Activated naive CD4-positive, alpha-beta T cell treated with anti-CD3 and anti-CD28 coated beads, Interleukin-2, amount 50 U/mL, for 24 hours (primary cell): ENCODE data around the gene GJD2.

Experiments used
- H3K27ac Mint-ChIP-seq: one replicate; pipeline ENCODE4 v1.8.0; 2021; ENCODE audit warnings: mild to moderate bottlenecking, mixed read lengths
- H3K27me3 Mint-ChIP-seq: one replicate; pipeline ENCODE4 v1.8.0; 2021; ENCODE audit warnings: mixed read lengths
- H3K36me3 Mint-ChIP-seq: one replicate; pipeline ENCODE4 v1.8.0; 2021; ENCODE audit warnings: mixed read lengths
- H3K4me1 Mint-ChIP-seq: one replicate; pipeline ENCODE4 v1.8.0; 2021; ENCODE audit warnings: mixed read lengths
- H3K4me3 Mint-ChIP-seq: one replicate; pipeline ENCODE4 v1.8.0; 2021; ENCODE audit warnings: mild to moderate bottlenecking, mixed read lengths
- H3K9me3 Mint-ChIP-seq: one replicate; pipeline ENCODE4 v1.8.0; 2021; ENCODE audit warnings: mixed read lengths

Gene GJD2

DNA sequence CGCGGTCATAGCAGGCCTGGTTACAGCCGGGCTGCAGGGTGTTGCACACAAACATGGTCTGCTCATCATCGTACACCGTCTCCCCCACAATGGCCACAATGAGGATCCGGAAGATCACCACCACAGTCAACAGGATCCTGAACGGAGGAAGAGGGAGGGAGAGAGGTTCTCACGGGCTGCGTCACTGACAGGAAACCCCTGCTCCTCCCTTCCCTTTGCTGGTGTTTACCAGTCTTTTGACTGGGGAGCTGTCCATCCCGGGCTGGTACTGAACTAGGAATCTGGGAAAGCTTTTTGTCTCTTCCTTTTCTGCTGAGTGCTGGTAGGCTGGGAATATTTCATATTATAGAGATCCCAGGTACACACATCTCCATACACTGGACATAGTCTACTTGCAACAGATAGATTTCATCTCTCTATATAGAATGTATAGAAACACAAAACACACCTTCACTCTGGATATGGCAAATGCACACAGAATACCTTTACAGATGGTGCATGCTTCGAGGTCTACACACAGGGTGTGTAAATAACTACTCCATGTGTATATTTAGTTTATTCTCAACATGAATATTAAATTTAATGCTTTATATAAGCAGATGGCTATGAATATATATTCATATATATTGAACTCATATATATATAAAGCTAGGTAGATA lies 1.4 kb downstream of the GJD2 start:
- Mint-ChIP-seq H3K36me3 (no peaks in the 10 kb centered on the region), H3K4me3 (no peak overlapping the region), H3K27ac (no peak overlapping the region)

DNA sequence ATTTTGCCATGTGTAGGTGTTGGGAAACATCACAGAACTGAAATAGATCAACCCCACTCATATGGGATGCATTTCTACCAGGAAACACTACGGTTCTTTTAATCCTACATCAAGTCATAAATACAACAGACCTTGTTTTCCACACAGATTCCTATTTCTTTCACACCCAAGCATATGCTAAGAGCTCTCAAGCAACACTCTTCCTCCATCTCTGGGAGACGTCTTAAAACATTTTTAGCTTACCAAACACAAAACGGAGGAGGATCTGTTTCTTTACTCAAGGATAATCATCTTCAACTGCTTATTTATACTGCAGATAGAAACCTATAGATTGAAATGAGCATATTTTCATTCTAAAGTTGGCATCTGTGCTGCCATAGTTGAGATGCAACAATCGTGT lies 5.1 kb downstream of the GJD2 start:
- H3K4me1 Mint-ChIP-seq: peaks cover 4% of the 10 kb centered on the region

More for the DNA sequence above, 1.4 kb downstream of the GJD2 start:
- Mint-ChIP-seq H3K27me3 (peaks cover 46% of the 10 kb centered on the region), H3K9me3 (no peaks in the 10 kb centered on the region), H3K4me1 (peaks cover 4% of the 10 kb centered on the region)

GRCh38 chr15:34739346-34739745 lies 15.5 kb downstream of the GJD2 start:
- no peaks in the 10 kb centered on the region for H3K4me1 Mint-ChIP-seq
- H3K9me3 Mint-ChIP-seq: no peaks in the 10 kb centered on the region
- no peak overlapping the region for H3K4me3 Mint-ChIP-seq
- H3K27me3 Mint-ChIP-seq: peaks cover 17% of the 10 kb centered on the region
- no peaks in the 10 kb centered on the region for H3K36me3 Mint-ChIP-seq
- no peak overlapping the region for H3K27ac Mint-ChIP-seq

More for the DNA sequence above, 5.1 kb downstream of the GJD2 start:
- Mint-ChIP-seq H3K4me3 (no peak overlapping the region), H3K27ac (no peak overlapping the region), H3K27me3 (peaks cover 32% of the 10 kb centered on the region), H3K9me3 (no peaks in the 10 kb centered on the region), H3K36me3 (no peaks in the 10 kb centered on the region)

DNA sequence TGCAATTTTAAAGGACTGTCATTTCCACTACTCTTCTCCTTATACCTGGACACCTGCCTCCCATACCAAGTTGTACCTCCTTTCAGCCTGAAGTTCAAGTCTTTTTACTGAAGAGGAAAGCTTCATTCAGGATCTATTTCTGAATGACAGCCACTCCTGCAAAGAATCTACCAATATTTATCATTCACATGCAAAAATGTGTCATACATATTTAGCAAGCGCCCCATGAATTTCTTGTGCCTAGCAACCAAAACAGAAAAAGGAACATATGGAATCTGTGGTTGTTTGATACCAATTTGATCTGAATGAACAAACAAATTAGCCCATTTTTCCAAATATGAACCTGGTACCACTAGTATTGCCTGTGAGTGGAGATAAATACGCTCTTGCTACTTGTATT lies 16.8 kb downstream of the GJD2 start:
- Mint-ChIP-seq H3K4me3 (no peak overlapping the region), H3K9me3 (no peaks in the 10 kb centered on the region), H3K36me3 (no peaks in the 10 kb centered on the region), H3K4me1 (no peaks in the 10 kb centered on the region), H3K27ac (no peak overlapping the region), H3K27me3 (peaks cover 13% of the 10 kb centered on the region)

DNA sequence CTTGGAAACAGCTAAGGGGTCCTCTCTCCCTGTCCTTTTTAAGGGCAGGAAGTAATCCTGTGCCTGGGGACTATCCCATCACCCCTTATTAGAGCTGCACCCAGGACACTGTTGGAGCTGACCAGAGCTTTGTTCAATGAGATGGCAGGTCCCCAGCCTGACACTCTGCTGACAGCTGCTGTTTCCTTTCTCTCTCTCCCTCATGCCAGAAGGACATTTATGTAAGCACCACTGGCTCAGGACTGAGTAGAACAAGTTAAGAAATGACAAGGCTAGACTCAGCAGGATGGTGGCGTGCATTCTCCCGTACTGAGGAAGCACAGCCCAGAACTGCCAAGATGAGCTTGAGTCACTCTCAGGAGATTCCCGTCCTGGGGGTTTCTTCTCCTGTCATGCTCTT lies 17.3 kb downstream of the GJD2 start:
- H3K36me3 Mint-ChIP-seq: no peaks in the 10 kb centered on the region
- H3K27ac Mint-ChIP-seq: no peak overlapping the region
- H3K9me3 Mint-ChIP-seq: no peaks in the 10 kb centered on the region
- H3K4me1 Mint-ChIP-seq: no peaks in the 10 kb centered on the region
- peaks cover 13% of the 10 kb centered on the region for H3K27me3 Mint-ChIP-seq
- no peak overlapping the region for H3K4me3 Mint-ChIP-seq

DNA sequence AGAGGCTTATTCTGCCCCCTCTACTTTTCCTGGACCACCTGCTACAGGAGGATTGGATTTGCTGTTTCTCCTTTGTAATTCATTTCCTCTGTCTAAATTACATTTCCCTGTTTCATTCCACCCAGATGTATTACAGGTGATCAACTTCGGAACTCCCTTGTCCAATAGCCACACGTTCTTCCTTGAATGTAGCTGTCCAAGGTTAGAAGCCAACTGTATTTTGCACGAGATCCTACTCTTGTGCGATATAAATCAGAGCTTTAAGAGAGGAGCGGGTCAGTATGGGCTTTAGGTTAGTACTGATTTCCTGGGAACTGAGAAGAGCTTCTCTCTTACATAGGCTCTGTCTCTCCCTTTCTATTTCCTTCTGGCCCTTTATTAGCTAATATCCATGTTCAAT lies 20.5 kb downstream of the GJD2 start:
- no peaks in the 10 kb centered on the region for H3K9me3 Mint-ChIP-seq
- no peaks in the 10 kb centered on the region for H3K36me3 Mint-ChIP-seq
- H3K27ac Mint-ChIP-seq: no peak overlapping the region
- peaks cover 14% of the 10 kb centered on the region for H3K27me3 Mint-ChIP-seq
- no peak overlapping the region for H3K4me3 Mint-ChIP-seq
- no peaks in the 10 kb centered on the region for H3K4me1 Mint-ChIP-seq

GRCh38 chr15:34733621-34734020 lies 21.2 kb downstream of the GJD2 start:
- H3K27ac Mint-ChIP-seq: no peak overlapping the region

DNA sequence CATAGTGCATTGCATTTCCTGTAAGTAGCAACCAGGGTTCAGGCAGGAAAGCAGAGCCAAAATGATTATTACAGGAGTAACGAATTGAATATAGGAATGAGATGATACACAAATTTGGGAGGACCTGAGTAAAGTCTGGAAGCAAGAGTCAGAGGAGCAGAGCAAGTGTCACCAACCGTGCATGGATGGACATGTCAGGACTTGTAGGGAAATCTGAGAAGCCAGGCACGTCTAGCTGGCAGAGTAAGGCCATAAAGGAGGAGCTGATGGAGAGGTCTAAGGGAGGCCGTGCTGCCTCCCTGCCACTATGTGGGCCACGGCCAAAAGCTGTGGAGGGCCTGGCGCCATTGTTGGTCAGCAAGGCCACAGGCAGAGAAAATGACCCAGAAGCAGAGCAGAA lies 22.4 kb downstream of the GJD2 start:
- Mint-ChIP-seq H3K27me3 (peaks cover 16% of the 10 kb centered on the region), H3K36me3 (no peaks in the 10 kb centered on the region), H3K4me3 (no peak overlapping the region), H3K9me3 (no peaks in the 10 kb centered on the region), H3K4me1 (no peaks in the 10 kb centered on the region), H3K27ac (no peak overlapping the region)

More at GRCh38 chr15:34733621-34734020, 21.2 kb downstream of the GJD2 start:
- Mint-ChIP-seq H3K4me1 (no peaks in the 10 kb centered on the region), H3K27me3 (peaks cover 14% of the 10 kb centered on the region), H3K9me3 (no peaks in the 10 kb centered on the region), H3K4me3 (no peak overlapping the region), H3K36me3 (no peaks in the 10 kb centered on the region)

DNA sequence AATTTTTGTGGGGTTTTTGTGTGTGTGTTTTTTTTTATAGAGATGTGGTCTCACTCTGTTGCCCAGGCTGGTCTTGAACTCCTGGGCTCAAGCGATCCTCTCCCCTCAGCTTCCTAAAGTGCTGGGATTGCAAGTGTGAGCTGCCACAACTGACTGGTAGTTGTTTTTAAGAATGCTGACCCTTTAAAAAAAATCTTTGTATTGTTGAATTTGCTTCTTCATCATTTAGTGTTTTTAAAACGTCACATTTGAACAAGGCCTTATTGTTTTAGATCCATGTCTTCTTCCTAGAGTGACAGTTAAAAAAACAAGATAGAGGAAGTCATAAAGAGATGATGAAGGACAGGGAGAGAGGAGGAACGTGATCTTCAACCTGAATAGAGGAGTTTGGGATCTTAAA lies 24.1 kb downstream of the GJD2 start:
- Mint-ChIP-seq H3K36me3 (no peaks in the 10 kb centered on the region), H3K4me1 (no peaks in the 10 kb centered on the region), H3K27ac (no peak overlapping the region), H3K27me3 (peaks cover 25% of the 10 kb centered on the region), H3K4me3 (no peak overlapping the region), H3K9me3 (no peaks in the 10 kb centered on the region)

DNA sequence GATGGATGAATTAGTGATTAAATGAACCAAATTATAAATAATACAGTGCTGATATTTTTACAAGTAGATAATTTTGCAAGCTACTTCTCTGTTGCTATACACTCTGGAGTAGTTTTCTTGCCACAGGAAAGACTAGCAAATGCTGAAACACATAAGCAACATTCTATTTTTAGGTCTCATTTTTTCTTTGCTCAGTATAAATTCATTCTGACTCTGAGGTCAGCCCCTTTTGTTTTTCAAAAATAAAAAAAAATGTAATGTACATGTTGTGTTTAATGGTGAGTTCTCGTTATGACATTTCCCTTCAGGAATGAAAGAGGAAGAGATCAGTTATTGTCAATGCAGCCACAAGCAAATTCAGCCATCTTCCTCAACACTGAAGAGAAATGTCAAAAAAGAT lies 24.9 kb downstream of the GJD2 start:
- H3K27me3 Mint-ChIP-seq: peaks cover 27% of the 10 kb centered on the region
- no peaks in the 10 kb centered on the region for H3K4me1 Mint-ChIP-seq
- H3K27ac Mint-ChIP-seq: no peak overlapping the region
- H3K4me3 Mint-ChIP-seq: no peak overlapping the region
- no peaks in the 10 kb centered on the region for H3K36me3 Mint-ChIP-seq
- H3K9me3 Mint-ChIP-seq: no peaks in the 10 kb centered on the region

GRCh38 chr15:34729056-34729455 lies 25.7 kb downstream of the GJD2 start:
- Mint-ChIP-seq H3K27ac (no peak overlapping the region), H3K4me3 (no peak overlapping the region), H3K27me3 (peaks cover 30% of the 10 kb centered on the region)

DNA sequence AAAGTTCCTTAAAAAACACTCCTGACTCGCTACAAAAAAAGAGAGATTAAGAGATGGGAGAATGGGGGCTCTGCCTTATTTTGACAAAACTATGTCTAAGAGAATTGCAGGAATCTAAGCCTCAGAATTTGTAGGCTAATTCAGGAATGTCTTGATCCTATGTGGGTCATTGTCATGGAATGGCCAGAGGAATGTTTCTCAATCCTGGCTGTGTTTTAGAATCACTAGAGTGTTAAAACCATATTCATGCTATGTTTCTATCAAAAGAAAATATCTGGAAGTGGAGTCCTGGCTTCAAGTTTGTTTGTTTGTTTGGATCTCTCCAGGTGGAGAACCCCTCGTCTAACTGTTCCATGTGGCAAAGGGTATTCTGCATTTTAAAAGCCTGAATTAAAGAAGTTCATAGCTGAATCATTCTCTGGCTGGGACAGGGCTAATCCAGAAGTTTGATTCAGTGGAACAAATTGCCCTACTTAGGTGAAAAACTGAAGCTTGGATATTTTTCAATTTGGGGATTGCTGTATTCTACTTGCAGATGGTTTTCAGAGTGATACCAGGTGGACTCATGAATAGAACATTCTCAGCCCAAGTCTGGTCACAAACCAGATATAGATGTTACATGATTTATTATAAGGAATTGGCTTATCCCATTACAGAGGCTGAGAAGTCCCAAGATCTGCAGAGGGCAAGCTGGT lies 28.2 kb downstream of the GJD2 start:
- H3K9me3 Mint-ChIP-seq: no peaks in the 10 kb centered on the region
- H3K4me1 Mint-ChIP-seq: no peaks in the 10 kb centered on the region
- no peak overlapping the region for H3K4me3 Mint-ChIP-seq
- peaks cover 42% of the 10 kb centered on the region for H3K27me3 Mint-ChIP-seq
- no peaks in the 10 kb centered on the region for H3K36me3 Mint-ChIP-seq
- no peak overlapping the region for H3K27ac Mint-ChIP-seq

More at GRCh38 chr15:34729056-34729455, 25.7 kb downstream of the GJD2 start:
- Mint-ChIP-seq H3K4me1 (no peaks in the 10 kb centered on the region), H3K36me3 (no peaks in the 10 kb centered on the region), H3K9me3 (no peaks in the 10 kb centered on the region)

GRCh38 chr15:34725556-34725955 lies 29.2 kb downstream of the GJD2 start:
- no peaks in the 10 kb centered on the region for H3K4me1 Mint-ChIP-seq
- peaks cover 42% of the 10 kb centered on the region for H3K27me3 Mint-ChIP-seq
- H3K4me3 Mint-ChIP-seq: no peak overlapping the region
- H3K27ac Mint-ChIP-seq: no peak overlapping the region
- H3K9me3 Mint-ChIP-seq: no peaks in the 10 kb centered on the region
- H3K36me3 Mint-ChIP-seq: no peaks in the 10 kb centered on the region

DNA sequence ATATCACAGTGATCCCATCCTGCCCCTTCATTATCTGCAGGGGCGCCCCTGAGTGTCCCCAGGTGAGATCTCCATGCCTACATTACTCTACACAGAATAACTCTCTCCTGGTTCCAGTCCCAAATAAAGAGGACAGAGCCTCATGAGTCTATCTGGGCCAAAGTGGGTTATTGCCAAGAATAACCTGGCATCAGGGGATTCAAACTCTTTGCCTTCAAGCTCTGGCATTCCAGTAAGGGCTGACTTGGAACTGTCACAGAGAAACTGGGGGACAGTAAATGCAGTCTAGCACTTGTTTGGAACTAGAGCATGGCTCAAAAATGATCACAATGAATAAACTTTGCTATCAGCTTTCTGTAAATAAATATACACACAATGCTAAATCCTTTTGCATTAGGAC lies 30.3 kb downstream of the GJD2 start:
- H3K9me3 Mint-ChIP-seq: no peaks in the 10 kb centered on the region
- no peaks in the 10 kb centered on the region for H3K4me1 Mint-ChIP-seq
- H3K4me3 Mint-ChIP-seq: no peak overlapping the region
- no peak overlapping the region for H3K27ac Mint-ChIP-seq
- H3K36me3 Mint-ChIP-seq: no peaks in the 10 kb centered on the region
- peaks cover 42% of the 10 kb centered on the region for H3K27me3 Mint-ChIP-seq

DNA sequence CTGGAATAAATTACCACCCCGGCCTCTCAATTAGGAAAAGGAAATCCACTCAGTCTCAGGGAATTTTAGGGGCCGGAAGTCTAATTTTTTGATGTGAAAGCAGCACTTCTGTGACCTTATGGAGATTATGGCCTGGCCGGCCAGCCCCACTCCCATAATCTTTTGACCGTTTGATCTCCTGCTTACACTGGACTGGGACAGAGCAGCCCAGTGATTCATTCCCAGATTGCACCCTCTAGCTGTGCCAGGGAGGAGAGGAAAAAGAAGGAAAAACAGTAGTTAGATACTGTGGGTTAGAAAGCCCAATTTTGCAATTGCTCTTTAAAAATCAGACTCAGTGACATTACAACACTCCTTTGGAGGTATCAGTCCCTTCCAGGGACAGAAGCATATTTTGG lies 32.4 kb downstream of the GJD2 start:
- no peak overlapping the region for H3K27ac Mint-ChIP-seq
- no peaks in the 10 kb centered on the region for H3K9me3 Mint-ChIP-seq
- H3K27me3 Mint-ChIP-seq: peaks cover 40% of the 10 kb centered on the region
- no peaks in the 10 kb centered on the region for H3K4me1 Mint-ChIP-seq
- no peak overlapping the region for H3K4me3 Mint-ChIP-seq
- no peaks in the 10 kb centered on the region for H3K36me3 Mint-ChIP-seq

- no peaks in the 10 kb centered on the region for H3K36me3 Mint-ChIP-seq
- H3K27me3 Mint-ChIP-seq: peaks cover 36% of the 10 kb centered on the region
- no peaks in the 10 kb centered on the region for H3K9me3 Mint-ChIP-seq
- no peak overlapping the region for H3K4me3 Mint-ChIP-seq
- no peaks in the 10 kb centered on the region for H3K4me1 Mint-ChIP-seq
- no peak overlapping the region for H3K27ac Mint-ChIP-seq
Measured at GRCh38 chr15:34721802-34722438, 32.9 kb downstream of the GJD2 start.
